CD4-positive, alpha-beta memory T cell (primary cell): ENCODE data around the gene MIAT. TPM values are rescaled to one million over a fixed set of nuclear protein-coding genes. Genes with fewer than 3 reads are reported as not detected.
A peak's percentile ranks its signal among the peaks of the same experiment; 100 is the strongest.

ENCODE experiments used
- CTCF ChIA-PET: fragments of 350-600 bp; sonication (Branson Sonifier 250); formaldehyde crosslinking; loops from one replicate; lab custom pipeline; 2021; ENCODE audit warnings: inconsistent platforms; ENCODE audit not compliant: partially characterized antibody; lab: Charles Lee
- POLR2A ChIA-PET: fragments of 350-600 bp; sonication (Branson Sonifier 250); formaldehyde crosslinking; loops from one replicate; lab custom pipeline; 2021; ENCODE audit not compliant: partially characterized antibody; lab: Charles Lee
- DNase-seq, 5 donors: peaks; one replicate each; pipeline versions ENCODE4 v3.0.0 to v3.0.0-alpha.2; 2020 to 2022; ENCODE audit warnings: mixed read lengths in 1 of 5
- H3K27ac ChIP-seq: one replicate; pipeline ENCODE4 v1.7.0; 2013; ENCODE audit warnings: low read depth, low read length
- H3K27me3 ChIP-seq: 2 replicates; pipeline ENCODE4 v1.7.0; 2013; ENCODE audit warnings: mild to moderate bottlenecking, low read length, moderate library complexity; ENCODE audit not compliant: insufficient read depth
- H3K36me3 ChIP-seq: 2 replicates; pipeline ENCODE4 v1.7.0; 2013; ENCODE audit warnings: mild to moderate bottlenecking, low read length, moderate library complexity; ENCODE audit not compliant: insufficient read depth
- H3K4me1 ChIP-seq: 2 replicates; pipeline ENCODE4 v1.7.0; 2013; ENCODE audit warnings: mild to moderate bottlenecking, low read length, moderate library complexity; ENCODE audit not compliant: insufficient read depth
- H3K4me3 ChIP-seq, 2 donors: one replicate each; pipeline ENCODE4 v1.7.0; 2013; ENCODE audit warnings: low read length in 2 of 2, mild to moderate bottlenecking in 1 of 2
- H3K9me3 ChIP-seq, 2 donors: one replicate each; pipeline ENCODE4 v1.7.0; 2013; ENCODE audit warnings: low read length in 2 of 2, control low read depth in 1 of 2; ENCODE audit not compliant: control insufficient read depth in 1 of 2
- H3K27ac Mint-ChIP-seq, 7 donors: one replicate each; pipeline ENCODE4 v1.8.0; 2020 to 2021; ENCODE audit warnings: mixed read lengths in 7 of 7, mild to moderate bottlenecking in 6 of 7, inconsistent platforms in 3 of 7, moderate library complexity in 3 of 7
- H3K27me3 Mint-ChIP-seq, 2 donors: one replicate each; pipeline ENCODE4 v1.8.0; 2020 to 2021; ENCODE audit warnings: mixed read lengths in 2 of 2
- H3K36me3 Mint-ChIP-seq, 2 donors: one replicate each; pipeline ENCODE4 v1.8.0; 2020 to 2021; ENCODE audit warnings: mixed read lengths in 2 of 2, inconsistent platforms in 1 of 2, mild to moderate bottlenecking in 1 of 2
- H3K4me1 Mint-ChIP-seq, 4 donors: one replicate each; pipeline ENCODE4 v1.8.0; 2020 to 2021; ENCODE audit warnings: mixed read lengths in 4 of 4, mild to moderate bottlenecking in 1 of 4
- H3K4me3 Mint-ChIP-seq, 8 donors: one replicate each; pipeline ENCODE4 v1.8.0; 2020 to 2021; ENCODE audit warnings: mixed read lengths in 8 of 8, mild to moderate bottlenecking in 7 of 8, moderate library complexity in 6 of 8, inconsistent platforms in 3 of 8
- H3K9me3 Mint-ChIP-seq, 8 donors: one replicate each; pipeline ENCODE4 v1.8.0; 2020 to 2021; ENCODE audit warnings: mixed read lengths in 8 of 8, mild to moderate bottlenecking in 5 of 8, inconsistent platforms in 3 of 8, moderate library complexity in 1 of 8
- intact Hi-C: fragments of 100-400 bp; cut with micrococcal nuclease; formaldehyde crosslinking; loops from one replicate; pipeline ENCODE4 v1.15.1; 2023
- polyA plus RNA-seq, 2 donors: library from polyadenylated mRNA; unstranded; fragments of 300-500 nt; fragmentation: Illumina TruSeq; gene quantifications; one replicate each; pipeline ENCODE4 v1.2.3, GENCODE V29; 2021
- total RNA-seq, 2 experiments: library from RNA; stranded (reverse); gene quantifications; one replicate each; pipeline ENCODE4 v1.2.3, GENCODE V29; 2021

Gene MIAT
- total and polyA plus RNA-seq, 4 experiments from 2014 or later: 0.54 to 270 (median 132) TPM

DNA sequence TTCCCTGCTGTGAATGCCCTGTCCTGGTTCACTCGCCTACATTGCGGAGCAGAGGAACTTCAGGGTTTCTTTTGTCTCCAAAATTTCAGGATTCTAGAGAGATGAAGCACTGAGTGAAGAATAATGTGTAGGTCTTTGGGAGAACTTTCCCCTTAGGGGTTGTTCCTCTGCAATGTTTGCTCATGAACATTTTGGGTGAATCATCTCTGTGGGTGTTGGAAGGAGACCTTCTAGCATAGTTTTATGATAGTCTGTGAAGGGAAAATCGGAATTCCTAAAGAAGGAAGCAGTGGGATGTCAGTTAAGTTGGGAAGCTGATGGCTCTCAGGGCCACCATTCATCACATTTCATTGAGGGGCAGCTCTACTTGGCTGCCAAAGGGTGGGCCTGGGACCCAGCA, 64.8 kb downstream of the MIAT start:
- no peaks in the 10 kb centered on the region for H3K27me3 Mint-ChIP-seq
- Histone ChIP-seq H3K9me3 (no peaks in the 10 kb centered on the region), H3K27me3 (no peaks in the 10 kb centered on the region), H3K36me3 (peaks cover 32% of the 10 kb centered on the region), H3K4me3 (no peak overlapping the region), H3K27ac (no peak overlapping the region), H3K4me1 (no peaks in the 10 kb centered on the region)
- H3K27ac Mint-ChIP-seq: peak overlapping the region in 1 of 7 donors; percentile 29
- no peak overlapping the region for H3K4me3 Mint-ChIP-seq
- intact Hi-C loops: no loop called here
- ChIA-PET CTCF (no interaction called here), POLR2A (no interaction called here)
- no peak for DNase-seq
- peaks cover 0 to 3% (median 0%) of the 10 kb centered on the region in 8 donors for H3K9me3 Mint-ChIP-seq
- peaks cover 75 to 85% of the 10 kb centered on the region in 2 donors for H3K36me3 Mint-ChIP-seq
- H3K4me1 Mint-ChIP-seq: peaks cover 0 to 12% (median 7%) of the 10 kb centered on the region in 4 donors

DNA sequence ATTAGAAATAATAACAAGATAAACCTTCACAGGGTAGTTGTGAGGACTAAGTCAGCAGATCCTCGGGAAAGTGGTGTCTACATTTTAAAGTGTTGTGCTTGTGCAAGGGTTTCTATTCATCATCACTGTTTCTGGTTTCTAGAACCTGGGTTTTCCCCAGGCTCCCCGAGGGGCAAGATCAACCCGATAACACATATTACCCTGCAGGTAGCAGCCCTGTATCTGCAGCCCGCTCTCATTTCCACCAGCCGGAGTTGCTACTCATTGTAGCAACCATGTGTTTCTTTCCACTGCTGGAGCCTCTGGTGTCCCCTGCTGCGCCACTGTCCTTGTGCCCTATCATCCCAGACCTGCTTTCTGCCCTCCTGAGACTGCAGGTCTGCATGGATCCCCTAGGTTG, 67.0 kb downstream of the MIAT start:
- peaks cover 0 to 3% (median 0%) of the 10 kb centered on the region in 8 donors for H3K9me3 Mint-ChIP-seq
- no peak overlapping the region for H3K4me3 ChIP-seq
- no peaks in the 10 kb centered on the region for H3K4me1 ChIP-seq
- no peaks in the 10 kb centered on the region for H3K27me3 Mint-ChIP-seq
- H3K4me1 Mint-ChIP-seq: peaks cover 0 to 14% (median 8%) of the 10 kb centered on the region in 4 donors
- ChIA-PET POLR2A (no interaction called here), CTCF (interaction anchor here (1.0 kb wide), 1 partner anchor 11 kb away, joined by 4 read pairs; no protein-coding TSS in a partner anchor)
- DNase-seq: no peak
- H3K4me3 Mint-ChIP-seq: no peak overlapping the region
- H3K27ac Mint-ChIP-seq: no peak overlapping the region
- H3K27ac ChIP-seq: no peak overlapping the region
- H3K27me3 ChIP-seq: no peaks in the 10 kb centered on the region
- peaks cover 16% of the 10 kb centered on the region for H3K36me3 ChIP-seq
- peaks cover 78% of the 10 kb centered on the region in 2 donors for H3K36me3 Mint-ChIP-seq
- intact Hi-C loops: no loop called here
- no peaks in the 10 kb centered on the region for H3K9me3 ChIP-seq

DNA sequence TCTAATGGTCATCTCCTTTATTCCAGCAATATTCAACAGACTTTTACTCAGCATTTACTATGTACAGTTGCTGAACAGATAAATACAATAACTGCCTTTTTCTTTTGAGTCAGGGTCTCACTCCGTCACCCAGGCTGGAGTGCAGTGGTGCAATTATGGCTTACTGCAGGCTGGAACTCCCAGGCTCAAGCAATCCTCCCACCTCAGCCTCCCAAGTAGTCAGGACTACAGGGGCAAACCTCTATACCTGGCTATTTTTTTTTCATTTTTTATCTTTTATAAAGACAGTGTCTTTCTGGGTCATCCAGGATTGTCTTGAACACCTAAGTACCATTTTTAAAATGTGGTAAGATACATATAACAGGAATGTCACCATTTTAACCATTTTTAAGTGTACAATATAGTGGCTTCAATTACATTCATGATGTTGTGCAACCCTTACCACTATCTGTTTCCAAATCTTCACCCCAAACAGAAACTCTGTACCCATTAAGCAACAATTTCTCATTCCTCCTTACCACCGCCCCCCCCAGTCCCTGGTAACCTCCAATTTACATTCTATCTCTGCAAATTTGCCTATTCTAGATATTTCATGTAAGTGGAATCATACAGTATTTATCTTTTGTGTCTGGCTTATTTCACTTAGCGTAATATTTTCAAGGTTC, 67.8 kb downstream of the MIAT start:
- Mint-ChIP-seq H3K27ac (peak overlapping the region in 1 of 7 donors; percentile 16), H3K4me3 (no peak overlapping the region), H3K4me1 (peaks cover 0 to 14% (median 9%) of the 10 kb centered on the region in 4 donors), H3K9me3 (peaks cover 0 to 3% (median 0%) of the 10 kb centered on the region in 8 donors), H3K36me3 (peaks cover 80 to 82% of the 10 kb centered on the region in 2 donors), H3K27me3 (no peaks in the 10 kb centered on the region)
- Histone ChIP-seq H3K27ac (no peak overlapping the region), H3K36me3 (peaks cover 16% of the 10 kb centered on the region), H3K4me1 (no peaks in the 10 kb centered on the region), H3K4me3 (no peak overlapping the region), H3K27me3 (no peaks in the 10 kb centered on the region), H3K9me3 (no peaks in the 10 kb centered on the region)
- POLR2A ChIA-PET: no interaction called here
- DNase-seq: no peak
- CTCF ChIA-PET: interaction anchor here (1.0 kb wide), 1 partner anchor 10 kb away, joined by 4 read pairs; no protein-coding TSS in a partner anchor
- intact Hi-C loops: no loop called here

Other genes starting within 250 kb of the MIAT start
- 1 to 10 TPM; 4.0 to 4.1 TPM for gene ASPHD2, start 228.3 kb upstream of the MIAT start, total RNA-seq
- gene ASPHD2, start 228.3 kb upstream of the MIAT start, polyA plus RNA-seq: 1 to 10 TPM; 2.8 to 4.1 TPM
- 10 to 100 TPM; 54.0 to 59.7 TPM for gene HPS4, start 173.8 kb upstream of the MIAT start, total RNA-seq
- 10 to 100 TPM in 1 of 2 donors, 1 to 10 TPM in 1; 7.9 to 19.7 TPM for gene HPS4, start 173.8 kb upstream of the MIAT start, polyA plus RNA-seq
- 10 to 100 TPM; 19.5 to 20.7 TPM for gene SRRD, start 173.7 kb upstream of the MIAT start, total RNA-seq
- 10 to 100 TPM; 17.6 to 28.9 TPM for gene SRRD, start 173.7 kb upstream of the MIAT start, polyA plus RNA-seq
- gene TFIP11, start 145.1 kb upstream of the MIAT start, total RNA-seq: 10 to 100 TPM; 72.7 to 74.5 TPM
- 10 to 100 TPM; 22.2 to 45.4 TPM for gene TFIP11, start 145.1 kb upstream of the MIAT start, polyA plus RNA-seq
- gene TPST2, start 67.5 kb upstream of the MIAT start, total RNA-seq: 10 to 100 TPM; 23.9 to 27.9 TPM
- 10 to 100 TPM; 46.6 to 47.8 TPM for gene TPST2, start 67.5 kb upstream of the MIAT start, polyA plus RNA-seq
- not detected for gene CRYBB1, start 39.6 kb upstream of the MIAT start, total RNA-seq
- gene CRYBB1, start 39.6 kb upstream of the MIAT start, polyA plus RNA-seq: not detected
- not detected for gene CRYBA4, start 35.6 kb upstream of the MIAT start, total RNA-seq
- gene CRYBA4, start 35.6 kb upstream of the MIAT start, polyA plus RNA-seq: not detected